Endodermal cell (in vitro differentiated cells): ENCODE measurements around the gene DTL. TPM values are rescaled to one million over a fixed set of nuclear protein-coding genes. Genes with fewer than 3 reads are reported as not detected.

ENCODE experiments used
- DNase-seq: peaks from one replicate; pipeline ENCODE4 v3.0.0-alpha.2; 2017
- H3K27ac ChIP-seq: 2 replicates; pipeline ENCODE4 v1.5.1; 2013; ENCODE audit warnings: mild to moderate bottlenecking, low read depth, low read length, moderate library complexity
- H3K27me3 ChIP-seq: 2 replicates; pipeline ENCODE4 v1.6.1; 2013; ENCODE audit warnings: mild to moderate bottlenecking, low read length, moderate library complexity; ENCODE audit not compliant: insufficient read depth, control insufficient read depth, poor library complexity, severe bottlenecking
- H3K36me3 ChIP-seq: 2 replicates; pipeline ENCODE4 v1.7.0; 2013; ENCODE audit warnings: mild to moderate bottlenecking, low read length, moderate library complexity; ENCODE audit not compliant: control insufficient read depth, insufficient read depth
- H3K4me1 ChIP-seq: one replicate; pipeline ENCODE4 v1.7.0; 2013; ENCODE audit warnings: low read length; ENCODE audit not compliant: control insufficient read depth, insufficient read depth
- H3K4me3 ChIP-seq: 2 replicates; pipeline ENCODE4 v1.5.1; 2013; ENCODE audit warnings: mild to moderate bottlenecking, low read length, moderate library complexity
- H3K9ac ChIP-seq: 2 replicates; pipeline ENCODE4 v1.6.1; 2013; ENCODE audit warnings: mild to moderate bottlenecking, low read length, moderate library complexity; ENCODE audit not compliant: poor library complexity, severe bottlenecking; ENCODE audit errors: extremely low read depth
- H3K9me3 ChIP-seq: 2 replicates; pipeline ENCODE4 v1.6.1; 2013; ENCODE audit warnings: mild to moderate bottlenecking, low read length, moderate library complexity; ENCODE audit not compliant: control insufficient read depth
- H3K27ac Mint-ChIP-seq: 2 replicates; pipeline ENCODE4 v1.8.0; 2020; ENCODE audit warnings: mixed read lengths
- H3K27me3 Mint-ChIP-seq: 2 replicates; pipeline ENCODE4 v1.8.0; 2021; ENCODE audit warnings: mild to moderate bottlenecking, mixed read lengths; ENCODE audit not compliant: insufficient read depth
- H3K36me3 Mint-ChIP-seq: 2 replicates; pipeline ENCODE4 v1.8.0; 2020; ENCODE audit warnings: low read depth, mixed read lengths
- H3K4me1 Mint-ChIP-seq: 2 replicates; pipeline ENCODE4 v1.8.0; 2020; ENCODE audit warnings: mixed read lengths
- H3K4me3 Mint-ChIP-seq: 2 replicates; pipeline ENCODE4 v1.8.0; 2020; ENCODE audit warnings: mild to moderate bottlenecking, moderate library complexity, mixed read lengths
- H3K9me3 Mint-ChIP-seq: 2 replicates; pipeline ENCODE4 v1.8.0; 2020; ENCODE audit warnings: mild to moderate bottlenecking, mixed read lengths
- CTCF ChIP-seq: fragments of 200-600 bp; sonication (generic); conservative IDR thresholded peaks from 2 replicates; pipeline ENCODE4 v1.5.0; 2021; ENCODE audit warnings: antibody characterized with exemption, mild to moderate bottlenecking
- WGBS, 2 experiments: methylation state at CpG; one replicate each; pipeline versions ENCODE4 v1.1.5 to v1.1.7; 2013; ENCODE audit warnings: missing lambda C conversion rate in 2 of 2, mixed read lengths in 1 of 2; ENCODE audit not compliant: insufficient coverage in 1 of 2, insufficient read length in 1 of 2; 5-methylcytosine and 5-hydroxymethylcytosine counted together
- total RNA-seq, 2 donors: library from RNA; stranded (reverse); fragmentation: NEBNext Ultra II Directional in 1 of 2; extraction: Animal tissue kit (Norgen Biotek cat#: 25700) in 1 of 2; gene quantifications; 2 replicates in 1 of 2; 3 replicates in 1 of 2; pipeline ENCODE4 v1.2.1, GENCODE V29; 2021

The DTL gene
- total RNA-seq, 2 donors from 2014 or later, result 45.5 to 73.8 TPM

DNA sequence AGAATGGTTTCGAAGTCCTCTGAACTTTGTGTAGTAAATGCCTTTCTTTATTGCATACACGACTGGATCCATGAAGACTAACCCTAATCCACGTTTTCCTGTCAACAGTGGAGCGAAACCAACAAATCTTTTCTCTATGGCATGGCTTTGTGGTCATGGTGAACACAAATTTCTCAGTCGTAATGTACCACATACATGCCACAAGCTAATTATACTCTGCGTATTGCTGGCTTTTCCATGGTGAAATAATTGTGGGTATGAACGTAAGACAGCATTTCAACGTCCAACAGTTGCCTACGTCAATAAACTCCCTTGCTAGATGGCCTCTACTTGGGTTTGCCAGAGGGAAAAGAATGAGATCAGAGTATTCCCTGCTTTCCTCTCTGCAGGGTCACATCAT, 27.7 kb upstream of the DTL start:
- no peak overlapping the region for H3K9ac ChIP-seq
- H3K27ac ChIP-seq, result no peak overlapping the region
- Mint-ChIP-seq H3K27me3 (no peaks in the 10 kb centered on the region), H3K9me3 (no peaks in the 10 kb centered on the region), H3K36me3 (peaks cover 25% of the 10 kb centered on the region), H3K4me1 (peaks cover 24% of the 10 kb centered on the region), H3K4me3 (no peak overlapping the region), H3K27ac (no peak overlapping the region)
- 93 to 94% methylated on average over 6 to 9 of the region's 9 CpGs for WGBS, 2 experiments
- peaks cover 64% of the 10 kb centered on the region for H3K36me3 ChIP-seq
- H3K9me3 ChIP-seq, result no peaks in the 10 kb centered on the region
- no peak for TF ChIP-seq CTCF
- no peak overlapping the region for H3K4me3 ChIP-seq
- H3K27me3 ChIP-seq, result no peaks in the 10 kb centered on the region
- no peak for DNase-seq
- no peaks in the 10 kb centered on the region for H3K4me1 ChIP-seq

GRCh38 chr1:212009561-212009960, 26.0 kb upstream of the DTL start:
- H3K27ac ChIP-seq, result no peak overlapping the region
- peaks cover 73% of the 10 kb centered on the region for H3K36me3 ChIP-seq
- WGBS, 2 experiments, result 100% methylated on average over 1 of the region's 1 CpG; no CpG with 5 or more reads in 1 of the 2 experiments
- no peaks in the 10 kb centered on the region for H3K27me3 ChIP-seq
- peaks cover 15% of the 10 kb centered on the region for H3K4me1 Mint-ChIP-seq
- no peak overlapping the region for H3K4me3 ChIP-seq
- H3K9me3 ChIP-seq, result peaks cover 8% of the 10 kb centered on the region
- H3K4me3 Mint-ChIP-seq, result no peak overlapping the region
- no peaks in the 10 kb centered on the region for H3K4me1 ChIP-seq
- H3K9me3 Mint-ChIP-seq, result peaks cover 6% of the 10 kb centered on the region
- H3K9ac ChIP-seq, result no peak overlapping the region
- no peak for DNase-seq
- H3K27ac Mint-ChIP-seq, result no peak overlapping the region
- H3K27me3 Mint-ChIP-seq, result no peaks in the 10 kb centered on the region
- no peak for TF ChIP-seq CTCF
- peaks cover 30% of the 10 kb centered on the region for H3K36me3 Mint-ChIP-seq

- H3K4me1 Mint-ChIP-seq, result peaks cover 15% of the 10 kb centered on the region
- WGBS, 2 experiments, result 88 to 93% methylated on average over 2 to 3 of the region's 3 CpGs
- H3K27me3 Mint-ChIP-seq, result no peaks in the 10 kb centered on the region
- Histone ChIP-seq H3K9ac (no peak overlapping the region), H3K27ac (no peak overlapping the region), H3K9me3 (peaks cover 8% of the 10 kb centered on the region), H3K27me3 (no peaks in the 10 kb centered on the region), H3K36me3 (peaks cover 68% of the 10 kb centered on the region), H3K4me3 (no peak overlapping the region), H3K4me1 (no peaks in the 10 kb centered on the region)
- peaks cover 9% of the 10 kb centered on the region for H3K9me3 Mint-ChIP-seq
- TF ChIP-seq CTCF, result no peak
- no peak for DNase-seq
- H3K36me3 Mint-ChIP-seq, result peaks cover 33% of the 10 kb centered on the region
- H3K27ac Mint-ChIP-seq, result no peak overlapping the region
- H3K4me3 Mint-ChIP-seq, result no peak overlapping the region
These were observed 25.5 kb upstream of the DTL start for GRCh38 chr1:212010004-212010403.
